ENCODE results near the gene AK1. TPM values are rescaled to one million over a fixed set of nuclear protein-coding genes. Genes with fewer than 3 reads are reported as not detected.

The AK1 gene
- total RNA-seq, 1 experiment from 2014 or later = 84.5 TPM

GRCh38 chr9:127921557-127922120 is 44.2 kb upstream of the AK1 start:
- DNase-seq = peak in 1 of 2 experiments; percentile 68
- intact Hi-C loops (cut with micrococcal nuclease; ENCODE audit: unreplicated experiment) = loop anchor here (1.0 kb wide), 1 partner anchor 331 kb away; no protein-coding TSS in a partner anchor
- Histone ChIP-seq H2AFZ (no peak overlapping the region), H3K27ac (no peak overlapping the region), H3K27me3 (ENCODE audit: insufficient read depth, low read depth) (no peaks in the 10 kb centered on the region), H3F3A (ENCODE audit: insufficient read depth, low read depth) (peaks cover 56% of the 10 kb centered on the region), H3K79me2 (ENCODE audit: low read depth) (0 out of 2 replicates have a peak, but pooled peaks cover 1% of the 10 kb centered on the region), H3K9me2 (ENCODE audit: insufficient read depth) (no peaks in the 10 kb centered on the region), H3K4me1 (replicated peaks; ENCODE audit: insufficient read depth) (peaks cover 45% of the 10 kb centered on the region), H3K9me3 (ENCODE audit: insufficient read depth, low read depth) (no peaks in the 10 kb centered on the region), H3K36me3 (ENCODE audit: low read depth) (no peaks in the 10 kb centered on the region), H3K4me2 (peak overlapping the region; percentile 62), H4K20me1 (ENCODE audit: insufficient read depth) (no peaks in the 10 kb centered on the region), H3K4me3 (no peak overlapping the region)
- CTCF ChIA-PET = interaction anchor here (0.5 to 1.2 kb wide), 6 partner anchors 52 to 313 kb away, joined by 3 to 4 read pairs (median 3); partner anchors contain the start of genes CDK9 and TOR2A
- POLR2A ChIA-PET (ENCODE audit: unreplicated experiment) = interaction anchor here (0.6 to 0.8 kb wide), 2 partner anchors 32 to 190 kb away, joined by 3 to 5 read pairs; no protein-coding TSS in a partner anchor
- TF ChIP-seq EZH2 (IDR thresholded peaks at IDR 0.05; ENCODE audit: low read depth) (no peak), CTCF (conservative IDR thresholded peaks at IDR 0.05) (peak; percentile 92)
- no TSS peak for BruUV-seq (replicated peaks)

DNA sequence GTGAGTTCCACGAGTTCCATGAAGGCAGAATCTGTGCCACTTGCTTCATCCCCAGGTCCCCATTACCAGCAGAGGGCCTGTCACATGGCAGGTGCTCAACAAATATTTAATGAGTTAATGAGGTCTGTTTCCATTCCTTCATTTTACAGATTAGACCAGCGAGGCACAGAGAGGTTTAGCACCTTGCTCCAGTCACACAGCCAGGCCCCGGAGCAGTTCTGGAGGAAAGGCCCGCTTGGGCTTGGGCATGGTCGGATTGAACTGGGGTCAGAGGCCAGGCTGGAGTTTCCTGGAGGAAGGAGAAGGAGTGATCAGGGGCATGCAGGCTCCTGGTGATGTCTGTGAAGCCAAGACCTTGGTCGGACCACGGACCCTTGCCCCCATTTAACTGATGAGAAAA is 43.3 kb upstream of the AK1 start:
- H3K9me2 ChIP-seq (ENCODE audit: insufficient read depth) = no peaks in the 10 kb centered on the region
- peaks cover 51% of the 10 kb centered on the region for H3K4me1 ChIP-seq (replicated peaks; ENCODE audit: insufficient read depth)
- intact Hi-C loops (cut with micrococcal nuclease; ENCODE audit: unreplicated experiment) = loop anchor here (1.0 kb wide), 1 partner anchor 330 kb away; no protein-coding TSS in a partner anchor
- DNase-seq = no peak
- no TSS peak for BruUV-seq (replicated peaks)
- H3K27ac ChIP-seq = peak overlapping the region; percentile 65; the same call in 1 of the 2 replicates
- no peaks in the 10 kb centered on the region for H4K20me1 ChIP-seq (ENCODE audit: insufficient read depth)
- H3K9me3 ChIP-seq (ENCODE audit: insufficient read depth, low read depth) = no peaks in the 10 kb centered on the region
- 0 out of 2 replicates have a peak, but pooled peaks cover 9% of the 10 kb centered on the region for H3K79me2 ChIP-seq (ENCODE audit: low read depth)
- TF ChIP-seq CTCF (conservative IDR thresholded peaks at IDR 0.05) = no peak
- no peak for TF ChIP-seq EZH2 (IDR thresholded peaks at IDR 0.05; ENCODE audit: low read depth)
- H3K4me3 ChIP-seq = no peak overlapping the region
- H3K36me3 ChIP-seq (ENCODE audit: low read depth) = no peaks in the 10 kb centered on the region
- H2AFZ ChIP-seq = no peak overlapping the region
- no peaks in the 10 kb centered on the region for H3K27me3 ChIP-seq (ENCODE audit: insufficient read depth, low read depth)
- peaks cover 55% of the 10 kb centered on the region for H3F3A ChIP-seq (ENCODE audit: insufficient read depth, low read depth)
- no peak overlapping the region for H3K4me2 ChIP-seq
- ChIA-PET CTCF (interaction anchor here (0.7 to 1.2 kb wide), 5 partner anchors 44 to 180 kb away, joined by 3 to 4 read pairs (median 3); partner anchors contain the start of gene CDK9), POLR2A (ENCODE audit: unreplicated experiment) (interaction anchor here (0.8 kb wide), 1 partner anchor 189 kb away, joined by 5 read pairs; no protein-coding TSS in a partner anchor)

GRCh38 chr9:127919253-127919815 is 41.9 kb upstream of the AK1 start:
- peak overlapping the region; percentile 58 for H3K4me2 ChIP-seq

More at GRCh38 chr9:127919253-127919815, 41.9 kb upstream of the AK1 start:
- ChIA-PET CTCF (interaction anchor here (0.5 to 1.0 kb wide), 3 partner anchors 49 to 184 kb away, joined by 3 to 4 read pairs (median 3); partner anchors contain the start of gene TOR2A), POLR2A (ENCODE audit: unreplicated experiment) (interaction anchor here (0.5 to 0.7 kb wide), 2 partner anchors 57 to 394 kb away, joined by 3 read pairs; no protein-coding TSS in a partner anchor)
- no peak overlapping the region for H2AFZ ChIP-seq
- peaks cover 64% of the 10 kb centered on the region for H3K4me1 ChIP-seq (replicated peaks; ENCODE audit: insufficient read depth)
- no TSS peak for BruUV-seq (replicated peaks)
- H3K9me2 ChIP-seq (ENCODE audit: insufficient read depth) = no peaks in the 10 kb centered on the region
- peak; percentile 95 to 99 for DNase-seq
- no peak overlapping the region for H3K4me3 ChIP-seq
- H3K79me2 ChIP-seq (ENCODE audit: low read depth) = 0 out of 2 replicates have a peak, but pooled peaks cover 9% of the 10 kb centered on the region
- H3K27me3 ChIP-seq (ENCODE audit: insufficient read depth, low read depth) = no peaks in the 10 kb centered on the region
- H4K20me1 ChIP-seq (ENCODE audit: insufficient read depth) = no peaks in the 10 kb centered on the region
- intact Hi-C loops (cut with micrococcal nuclease; ENCODE audit: unreplicated experiment) = loop anchor here (1.0 to 5.0 kb wide), 4 partner anchors 49 to 417 kb away; partner anchors contain the start of genes CDK9 and TOR2A
- peaks cover 55% of the 10 kb centered on the region for H3F3A ChIP-seq (ENCODE audit: insufficient read depth, low read depth)
- H3K9me3 ChIP-seq (ENCODE audit: insufficient read depth, low read depth) = no peaks in the 10 kb centered on the region
- no peak for TF ChIP-seq CTCF (conservative IDR thresholded peaks at IDR 0.05)
- TF ChIP-seq EZH2 (IDR thresholded peaks at IDR 0.05; ENCODE audit: low read depth) = no peak
- H3K27ac ChIP-seq = peak overlapping the region; percentile 97
- no peaks in the 10 kb centered on the region for H3K36me3 ChIP-seq (ENCODE audit: low read depth)

Measured in PC-9 (cell line).